Measurements from ENCODE around the gene GLG1. TPM values are rescaled to one million over a fixed set of nuclear protein-coding genes. Genes with fewer than 3 reads are reported as not detected.

GLG1 gene
- total RNA-seq, 1 experiment from 2014 or later: 139 TPM

- no peaks in the 10 kb centered on the region for H3K4me1 Mint-ChIP-seq (ENCODE audit: low read depth, unreplicated experiment)
- no peak for TF ChIP-seq CTCF (IDR thresholded peaks at IDR 0.05; ENCODE audit: unreplicated experiment)
- H3K27ac Mint-ChIP-seq (ENCODE audit: unreplicated experiment): peak overlapping the region; percentile 12
- no peak for DNase-seq
- H3K27me3 Mint-ChIP-seq (ENCODE audit: unreplicated experiment): no peaks in the 10 kb centered on the region
- CTCF ChIA-PET: interaction anchor here (0.7 kb wide), 1 partner anchor 235 kb away, joined by 6 read pairs; no protein-coding TSS in a partner anchor
- BruUV-seq (replicated peaks): no TSS peak
- peaks cover 63% of the 10 kb centered on the region for H3K36me3 Mint-ChIP-seq (ENCODE audit: insufficient read depth, unreplicated experiment)
- intact Hi-C loops (cut with micrococcal nuclease; ENCODE audit: unreplicated experiment): no loop called here
- H3K9me3 Mint-ChIP-seq (ENCODE audit: low read depth, unreplicated experiment): no peaks in the 10 kb centered on the region
- no peak overlapping the region for H3K4me3 Mint-ChIP-seq (ENCODE audit: low read depth, unreplicated experiment)
These were observed 20.0 kb upstream of the GLG1 start for GRCh38 chr16:74626741-74627416.

- no peak for DNase-seq
- no TSS peak for BruUV-seq (replicated peaks)
- no peaks in the 10 kb centered on the region for H3K9me3 Mint-ChIP-seq (ENCODE audit: low read depth, unreplicated experiment)
- H3K27me3 Mint-ChIP-seq (ENCODE audit: unreplicated experiment): no peaks in the 10 kb centered on the region
- CTCF ChIA-PET: interaction anchor here (0.5 kb wide), 1 partner anchor 9 kb away, joined by 3 read pairs; no protein-coding TSS in a partner anchor
- no peak overlapping the region for H3K27ac Mint-ChIP-seq (ENCODE audit: unreplicated experiment)
- H3K4me1 Mint-ChIP-seq (ENCODE audit: low read depth, unreplicated experiment): no peaks in the 10 kb centered on the region
- peaks cover 71% of the 10 kb centered on the region for H3K36me3 Mint-ChIP-seq (ENCODE audit: insufficient read depth, unreplicated experiment)
- no peak overlapping the region for H3K4me3 Mint-ChIP-seq (ENCODE audit: low read depth, unreplicated experiment)
- intact Hi-C loops (cut with micrococcal nuclease; ENCODE audit: unreplicated experiment): no loop called here
- TF ChIP-seq CTCF (IDR thresholded peaks at IDR 0.05; ENCODE audit: unreplicated experiment): no peak
These were observed 18.8 kb upstream of the GLG1 start for GRCh38 chr16:74625500-74626350.

GRCh38 chr16:74623839-74624235, 16.9 kb upstream of the GLG1 start:
- DNase-seq: no peak
- intact Hi-C loops (cut with micrococcal nuclease; ENCODE audit: unreplicated experiment): loop anchor here (5.0 kb wide), 1 partner anchor 142 kb away; no protein-coding TSS in a partner anchor
- no peaks in the 10 kb centered on the region for H3K27me3 Mint-ChIP-seq (ENCODE audit: unreplicated experiment)
- no peaks in the 10 kb centered on the region for H3K9me3 Mint-ChIP-seq (ENCODE audit: low read depth, unreplicated experiment)
- no peak for TF ChIP-seq CTCF (IDR thresholded peaks at IDR 0.05; ENCODE audit: unreplicated experiment)
- BruUV-seq (replicated peaks): no TSS peak
- no peak overlapping the region for H3K27ac Mint-ChIP-seq (ENCODE audit: unreplicated experiment)
- CTCF ChIA-PET: interaction anchor here (0.9 kb wide), 1 partner anchor 18 kb away, joined by 3 read pairs; no protein-coding TSS in a partner anchor
- H3K36me3 Mint-ChIP-seq (ENCODE audit: insufficient read depth, unreplicated experiment): peaks cover 64% of the 10 kb centered on the region
- H3K4me3 Mint-ChIP-seq (ENCODE audit: low read depth, unreplicated experiment): no peak overlapping the region
- H3K4me1 Mint-ChIP-seq (ENCODE audit: low read depth, unreplicated experiment): no peaks in the 10 kb centered on the region

- intact Hi-C loops (cut with micrococcal nuclease; ENCODE audit: unreplicated experiment): loop anchor here (5.0 kb wide), 1 partner anchor 141 kb away; no protein-coding TSS in a partner anchor
These were observed 16.4 kb upstream of the GLG1 start for GRCh38 chr16:74623214-74623838.

More at GRCh38 chr16:74623214-74623838, 16.4 kb upstream of the GLG1 start:
- Mint-ChIP-seq H3K36me3 (ENCODE audit: insufficient read depth, unreplicated experiment) (peaks cover 59% of the 10 kb centered on the region), H3K9me3 (ENCODE audit: low read depth, unreplicated experiment) (no peaks in the 10 kb centered on the region), H3K27ac (ENCODE audit: unreplicated experiment) (no peak overlapping the region), H3K27me3 (ENCODE audit: unreplicated experiment) (no peaks in the 10 kb centered on the region), H3K4me3 (ENCODE audit: low read depth, unreplicated experiment) (no peak overlapping the region), H3K4me1 (ENCODE audit: low read depth, unreplicated experiment) (peaks cover 2% of the 10 kb centered on the region)
- CTCF ChIA-PET: interaction anchor here (0.9 kb wide), 1 partner anchor 18 kb away, joined by 3 read pairs; no protein-coding TSS in a partner anchor
- no TSS peak for BruUV-seq (replicated peaks)
- DNase-seq: no peak
- peak; percentile 59 for TF ChIP-seq CTCF (IDR thresholded peaks at IDR 0.05; ENCODE audit: unreplicated experiment)

Data from Calu3 (cell line).